ENCODE results near the gene DLG2.

Gene DLG2

GRCh38 chr11:85526564-85526963 lies 100.6 kb downstream of the DLG2 start:
- Histone ChIP-seq H3K4me3 (ENCODE audit: control insufficient read depth in 1 of 7, extremely low read depth in 1 of 7, insufficient read depth in 4 of 7, low read depth in 2 of 7, low read length in 6 of 7) (no peak overlapping the region), H3K27ac (ENCODE audit: insufficient read depth in 1 of 2, low read depth in 1 of 2, low read length in 2 of 2, poor library complexity in 1 of 2, severe bottlenecking in 2 of 2) (no peak overlapping the region), H3K4me1 (ENCODE audit: control extremely low read depth in 1 of 4, control insufficient read depth in 4 of 4, insufficient read depth in 4 of 4, low read length in 3 of 4) (peaks cover 2 to 11% (median 8%) of the 10 kb centered on the region in 4 experiments), H3K9me3 (ENCODE audit: control extremely low read depth in 1 of 5, control insufficient read depth in 4 of 5, insufficient read depth in 2 of 5, low read depth in 1 of 5, low read length in 4 of 5) (peaks cover 0 to 19% (median 6%) of the 10 kb centered on the region in 5 experiments), H3K36me3 (ENCODE audit: control insufficient read depth in 4 of 4, insufficient read depth in 4 of 4, low read length in 3 of 4) (no peaks in the 10 kb centered on the region), H3K27me3 (replicated peaks in 2 of 5; ENCODE audit: control insufficient read depth in 4 of 5, insufficient read depth in 5 of 5, low read length in 4 of 5) (no peaks in the 10 kb centered on the region)
- no peak for DNase-seq
- POLR2A ChIA-PET, result no interaction called here
- CTCF ChIA-PET, result no interaction called here

- Histone ChIP-seq H3K4me1 (ENCODE audit: control extremely low read depth in 1 of 4, control insufficient read depth in 4 of 4, insufficient read depth in 4 of 4, low read length in 3 of 4) (peaks cover 0 to 4% (median 1%) of the 10 kb centered on the region in 4 experiments), H3K9me3 (ENCODE audit: control extremely low read depth in 1 of 5, control insufficient read depth in 4 of 5, insufficient read depth in 2 of 5, low read depth in 1 of 5, low read length in 4 of 5) (peaks cover 0 to 24% (median 6%) of the 10 kb centered on the region in 5 experiments), H3K36me3 (ENCODE audit: control insufficient read depth in 4 of 4, insufficient read depth in 4 of 4, low read length in 3 of 4) (no peaks in the 10 kb centered on the region), H3K27me3 (replicated peaks in 2 of 5; ENCODE audit: control insufficient read depth in 4 of 5, insufficient read depth in 5 of 5, low read length in 4 of 5) (no peaks in the 10 kb centered on the region), H3K4me3 (ENCODE audit: control insufficient read depth in 1 of 7, extremely low read depth in 1 of 7, insufficient read depth in 4 of 7, low read depth in 2 of 7, low read length in 6 of 7) (no peak overlapping the region), H3K27ac (ENCODE audit: insufficient read depth in 1 of 2, low read depth in 1 of 2, low read length in 2 of 2, poor library complexity in 1 of 2, severe bottlenecking in 2 of 2) (no peak overlapping the region)
- no peak for DNase-seq
- ChIA-PET POLR2A (no interaction called here), CTCF (no interaction called here)
- 100% methylated on average over 2 of the region's 3 CpGs for WGBS (ENCODE audit: insufficient coverage)
Measured at GRCh38 chr11:85525686-85526085, 101.5 kb downstream of the DLG2 start.

GRCh38 chr11:85517272-85517671 lies 109.9 kb downstream of the DLG2 start:
- POLR2A ChIA-PET, result no interaction called here
- peaks cover 0 to 10% (median 3%) of the 10 kb centered on the region in 5 experiments for H3K9me3 ChIP-seq (ENCODE audit: control extremely low read depth in 1 of 5, control insufficient read depth in 4 of 5, insufficient read depth in 2 of 5, low read depth in 1 of 5, low read length in 4 of 5)
- H3K27ac ChIP-seq (ENCODE audit: insufficient read depth in 1 of 2, low read depth in 1 of 2, low read length in 2 of 2, poor library complexity in 1 of 2, severe bottlenecking in 2 of 2), result no peak overlapping the region
- H3K36me3 ChIP-seq (ENCODE audit: control insufficient read depth in 4 of 4, insufficient read depth in 4 of 4, low read length in 3 of 4), result no peaks in the 10 kb centered on the region
- no peaks in the 10 kb centered on the region for H3K4me1 ChIP-seq (ENCODE audit: control extremely low read depth in 1 of 4, control insufficient read depth in 4 of 4, insufficient read depth in 4 of 4, low read length in 3 of 4)
- H3K27me3 ChIP-seq (replicated peaks in 2 of 5; ENCODE audit: control insufficient read depth in 4 of 5, insufficient read depth in 5 of 5, low read length in 4 of 5), result no peaks in the 10 kb centered on the region
- DNase-seq, result peak in 2 of 3 donors; percentile 1 to 7
- no peak overlapping the region for H3K4me3 ChIP-seq (ENCODE audit: control insufficient read depth in 1 of 7, extremely low read depth in 1 of 7, insufficient read depth in 4 of 7, low read depth in 2 of 7, low read length in 6 of 7)
- CTCF ChIA-PET, result no interaction called here

- CTCF ChIA-PET, result no interaction called here
- DNase-seq, result no peak
- POLR2A ChIA-PET, result no interaction called here
- H3K27ac ChIP-seq (ENCODE audit: insufficient read depth in 1 of 2, low read depth in 1 of 2, low read length in 2 of 2, poor library complexity in 1 of 2, severe bottlenecking in 2 of 2), result no peak overlapping the region
- no peaks in the 10 kb centered on the region for H3K4me1 ChIP-seq (ENCODE audit: control extremely low read depth in 1 of 4, control insufficient read depth in 4 of 4, insufficient read depth in 4 of 4, low read length in 3 of 4)
- no peaks in the 10 kb centered on the region for H3K36me3 ChIP-seq (ENCODE audit: control insufficient read depth in 4 of 4, insufficient read depth in 4 of 4, low read length in 3 of 4)
- no peaks in the 10 kb centered on the region for H3K27me3 ChIP-seq (replicated peaks in 2 of 5; ENCODE audit: control insufficient read depth in 4 of 5, insufficient read depth in 5 of 5, low read length in 4 of 5)
- H3K9me3 ChIP-seq (ENCODE audit: control extremely low read depth in 1 of 5, control insufficient read depth in 4 of 5, insufficient read depth in 2 of 5, low read depth in 1 of 5, low read length in 4 of 5), result peaks cover 0 to 6% (median 0%) of the 10 kb centered on the region in 5 experiments
- no peak overlapping the region for H3K4me3 ChIP-seq (ENCODE audit: control insufficient read depth in 1 of 7, extremely low read depth in 1 of 7, insufficient read depth in 4 of 7, low read depth in 2 of 7, low read length in 6 of 7)
- 85% methylated on average over 5 of the region's 5 CpGs for WGBS (ENCODE audit: insufficient coverage)
Measured at GRCh38 chr11:85495918-85496317, 131.2 kb downstream of the DLG2 start.

- CTCF ChIA-PET, result no interaction called here
Measured at GRCh38 chr11:85494396-85494795, 132.7 kb downstream of the DLG2 start.

GRCh38 chr11:85485902-85486301 lies 141.2 kb downstream of the DLG2 start:
- CTCF ChIA-PET, result interaction anchor here (1.1 kb wide), 1 partner anchor 13 kb away, joined by 3 read pairs; no protein-coding TSS in a partner anchor
- Histone ChIP-seq H3K27me3 (replicated peaks in 2 of 5; ENCODE audit: control insufficient read depth in 4 of 5, insufficient read depth in 5 of 5, low read length in 4 of 5) (no peaks in the 10 kb centered on the region), H3K4me3 (ENCODE audit: control insufficient read depth in 1 of 7, extremely low read depth in 1 of 7, insufficient read depth in 4 of 7, low read depth in 2 of 7, low read length in 6 of 7) (no peak overlapping the region), H3K9me3 (ENCODE audit: control extremely low read depth in 1 of 5, control insufficient read depth in 4 of 5, insufficient read depth in 2 of 5, low read depth in 1 of 5, low read length in 4 of 5) (peaks cover 6 to 38% (median 18%) of the 10 kb centered on the region in 5 experiments), H3K27ac (ENCODE audit: insufficient read depth in 1 of 2, low read depth in 1 of 2, low read length in 2 of 2, poor library complexity in 1 of 2, severe bottlenecking in 2 of 2) (no peak overlapping the region), H3K4me1 (ENCODE audit: control extremely low read depth in 1 of 4, control insufficient read depth in 4 of 4, insufficient read depth in 4 of 4, low read length in 3 of 4) (no peaks in the 10 kb centered on the region), H3K36me3 (ENCODE audit: control insufficient read depth in 4 of 4, insufficient read depth in 4 of 4, low read length in 3 of 4) (no peaks in the 10 kb centered on the region)
- 89% methylated on average over 2 of the region's 2 CpGs for WGBS (ENCODE audit: insufficient coverage)
- POLR2A ChIA-PET, result no interaction called here
- no peak for DNase-seq

More at GRCh38 chr11:85494396-85494795, 132.7 kb downstream of the DLG2 start:
- no peak overlapping the region for H3K4me3 ChIP-seq (ENCODE audit: control insufficient read depth in 1 of 7, extremely low read depth in 1 of 7, insufficient read depth in 4 of 7, low read depth in 2 of 7, low read length in 6 of 7)
- peaks cover 0 to 8% (median 0%) of the 10 kb centered on the region in 5 experiments for H3K9me3 ChIP-seq (ENCODE audit: control extremely low read depth in 1 of 5, control insufficient read depth in 4 of 5, insufficient read depth in 2 of 5, low read depth in 1 of 5, low read length in 4 of 5)
- no peaks in the 10 kb centered on the region for H3K36me3 ChIP-seq (ENCODE audit: control insufficient read depth in 4 of 4, insufficient read depth in 4 of 4, low read length in 3 of 4)
- no peaks in the 10 kb centered on the region for H3K4me1 ChIP-seq (ENCODE audit: control extremely low read depth in 1 of 4, control insufficient read depth in 4 of 4, insufficient read depth in 4 of 4, low read length in 3 of 4)
- H3K27ac ChIP-seq (ENCODE audit: insufficient read depth in 1 of 2, low read depth in 1 of 2, low read length in 2 of 2, poor library complexity in 1 of 2, severe bottlenecking in 2 of 2), result no peak overlapping the region
- H3K27me3 ChIP-seq (replicated peaks in 2 of 5; ENCODE audit: control insufficient read depth in 4 of 5, insufficient read depth in 5 of 5, low read length in 4 of 5), result no peaks in the 10 kb centered on the region
- no peak for DNase-seq
- POLR2A ChIA-PET, result interaction anchor here (0.5 kb wide), 1 partner anchor 1061 kb away, joined by 3 read pairs; no protein-coding TSS in a partner anchor
- no CpG with 5 or more reads among the region's 1 CpG for WGBS (ENCODE audit: insufficient coverage)

GRCh38 chr11:85483861-85484260 lies 143.3 kb downstream of the DLG2 start:
- Histone ChIP-seq H3K9me3 (ENCODE audit: control extremely low read depth in 1 of 5, control insufficient read depth in 4 of 5, insufficient read depth in 2 of 5, low read depth in 1 of 5, low read length in 4 of 5) (peaks cover 4 to 36% (median 18%) of the 10 kb centered on the region in 5 experiments), H3K27me3 (replicated peaks in 2 of 5; ENCODE audit: control insufficient read depth in 4 of 5, insufficient read depth in 5 of 5, low read length in 4 of 5) (no peaks in the 10 kb centered on the region), H3K36me3 (ENCODE audit: control insufficient read depth in 4 of 4, insufficient read depth in 4 of 4, low read length in 3 of 4) (no peaks in the 10 kb centered on the region), H3K4me1 (ENCODE audit: control extremely low read depth in 1 of 4, control insufficient read depth in 4 of 4, insufficient read depth in 4 of 4, low read length in 3 of 4) (no peaks in the 10 kb centered on the region), H3K4me3 (ENCODE audit: control insufficient read depth in 1 of 7, extremely low read depth in 1 of 7, insufficient read depth in 4 of 7, low read depth in 2 of 7, low read length in 6 of 7) (no peak overlapping the region), H3K27ac (ENCODE audit: insufficient read depth in 1 of 2, low read depth in 1 of 2, low read length in 2 of 2, poor library complexity in 1 of 2, severe bottlenecking in 2 of 2) (no peak overlapping the region)
- CTCF ChIA-PET, result no interaction called here
- peak; percentile 1 to 40 (median 12) for DNase-seq
- WGBS (ENCODE audit: insufficient coverage), result 96% methylated on average over 6 of the region's 20 CpGs
- POLR2A ChIA-PET, result no interaction called here

All from common myeloid progenitor, CD34-positive (primary cell).